ENCODE results near the gene RHBDD2. TPM values are rescaled to one million over a fixed set of nuclear protein-coding genes. Genes with fewer than 3 reads are reported as not detected.

The RHBDD2 gene
- total and polyA plus RNA-seq, 9 of the 15 experiments (the other 6 are each of a cell fraction or from before 2014, with no cell fraction given), result 3.3 to 36.7 (median 17.9) TPM

- Histone ChIP-seq H3K79me2 (ENCODE audit: control insufficient read depth, insufficient read depth, low read length) (peaks cover 71% of the 10 kb centered on the region), H3K27me3 (ENCODE audit: control insufficient read depth in 2 of 2, insufficient read depth in 2 of 2, low read length in 2 of 2) (no peaks in the 10 kb centered on the region), H4K20me1 (replicated peaks; ENCODE audit: control insufficient read depth, insufficient read depth, low read length) (peaks cover 7% of the 10 kb centered on the region), H3K36me3 (ENCODE audit: control insufficient read depth, insufficient read depth, low read length) (peaks cover 16% of the 10 kb centered on the region; the same call in 2 of the 3 replicates), H3K9me3 (replicated peaks; ENCODE audit: control insufficient read depth, insufficient read depth, low read depth, low read length) (no peaks in the 10 kb centered on the region), H3K27ac (ENCODE audit: extremely low read depth, low read depth, low read length) (no peak overlapping the region), H3K9ac (ENCODE audit: insufficient read depth in 1 of 2, low read depth in 2 of 2, low read length in 2 of 2) (no peak overlapping the region), H3K4me2 (ENCODE audit: insufficient read depth, low read length) (no peak overlapping the region), H2AFZ (ENCODE audit: low read depth, low read length) (no peak overlapping the region), H3K9me1 (ENCODE audit: control insufficient read depth, insufficient read depth, low read length) (no peaks in the 10 kb centered on the region), H3K4me3 (no peak overlapping the region), H3K4me1 (replicated peaks in 1 of 2; ENCODE audit: control insufficient read depth in 2 of 2, insufficient read depth in 2 of 2, low read length in 2 of 2) (peaks cover 8 to 9% of the 10 kb centered on the region in 2 experiments; a peak in 4 of 5 replicates)
- ATAC-seq (no peak), FAIRE-seq (no peak), DNase-seq (ENCODE audit: extremely low read depth in 1 of 4, low spot score in 3 of 4) (no peak)
- in situ Hi-C loops (cut with MboI), result no loop called here
- WGBS (ENCODE audit: insufficient coverage, low coverage, missing lambda C conversion rate), result 80% methylated on average over 10 of the region's 10 CpGs
- peak; percentile 42 for TF ChIP-seq ZNF121 (CRISPR knock-in tag; conservative IDR thresholded peaks at IDR 0.05)
- no peak for TF ChIP-seq CHD7 (IDR thresholded peaks at IDR 0.05; ENCODE audit: low read depth, low read length)
- no TSS peak for BruUV-seq (replicated peaks)
- ChIA-PET POLR2A (interaction anchor here (0.8 to 5.3 kb wide), 3 partner anchors 9 to 85 kb away, joined by 3 to 48 read pairs (median 3); no protein-coding TSS in a partner anchor), CTCF (ENCODE audit: low intra/inter-chr PET ratio) (no interaction called here)
- intact Hi-C loops (cut with micrococcal nuclease), result no loop called here
Measured at GRCh38 chr7:75925717-75926435, 47.0 kb downstream of the RHBDD2 start.

Data from K562 (cell line).